ENCODE measurements around the gene EIF5A2. TPM values are rescaled to one million over a fixed set of nuclear protein-coding genes. Genes with fewer than 3 reads are reported as not detected.

Gene EIF5A2
- total RNA-seq, 1 experiment from 2014 or later = 16.1 TPM

DNA sequence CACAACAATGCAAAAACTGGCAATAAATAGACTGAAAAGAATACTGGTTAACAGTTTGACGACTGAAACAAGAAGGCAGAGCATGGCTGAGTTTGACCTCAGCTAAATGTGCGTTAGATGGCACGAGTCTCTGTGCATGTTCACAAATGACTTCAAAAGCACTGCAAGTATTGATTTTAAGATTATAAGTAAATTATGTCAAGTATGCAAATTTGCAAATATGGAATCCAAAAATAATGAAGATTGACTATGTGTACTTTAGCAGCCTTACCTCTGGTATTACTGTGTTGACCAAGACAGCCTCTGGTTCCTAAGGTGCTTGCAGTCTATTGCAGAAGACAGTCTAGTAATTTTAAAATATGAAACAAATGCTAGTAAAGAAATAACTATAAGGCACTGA is 2.6 kb upstream of the EIF5A2 start:
- H3K36me3 ChIP-seq (ENCODE audit: control insufficient read depth, insufficient read depth, low read length) = no peaks in the 10 kb centered on the region
- CTCF ChIA-PET = no interaction called here

DNA sequence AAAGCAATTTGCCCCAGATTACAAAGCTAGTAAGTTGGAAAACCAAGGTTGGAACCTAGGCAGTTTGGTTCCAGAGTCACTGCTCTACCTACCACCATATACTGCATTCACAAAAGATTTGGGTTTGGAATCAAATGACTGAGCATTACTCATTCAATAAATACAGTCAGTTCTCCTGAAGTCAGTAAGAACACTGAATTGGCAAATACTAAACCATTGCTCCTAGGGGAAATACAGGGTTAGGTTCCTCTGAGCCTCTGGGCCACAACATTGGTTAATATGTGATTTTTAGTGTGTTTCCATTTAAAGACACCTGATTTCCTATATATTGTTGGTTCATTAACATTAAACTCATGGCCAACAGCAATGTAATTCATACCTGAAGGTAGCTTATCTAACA is 2.1 kb upstream of the EIF5A2 start:
- H3K36me3 ChIP-seq (ENCODE audit: control insufficient read depth, insufficient read depth, low read length) = no peaks in the 10 kb centered on the region
- Mint-ChIP-seq H3K36me3 (ENCODE audit: insufficient read depth, unreplicated experiment) (peaks cover 18% of the 10 kb centered on the region), H3K27ac (ENCODE audit: unreplicated experiment) (no peak overlapping the region), H3K4me1 (ENCODE audit: low read depth, unreplicated experiment) (no peaks in the 10 kb centered on the region), H3K27me3 (ENCODE audit: insufficient read depth, unreplicated experiment) (no peaks in the 10 kb centered on the region), H3K4me3 (ENCODE audit: unreplicated experiment) (peak overlapping the region; percentile 90), H3K9me3 (ENCODE audit: unreplicated experiment) (no peaks in the 10 kb centered on the region)
- no peak for DNase-seq
- ChIA-PET POLR2A (no interaction called here), CTCF (no interaction called here)
- BruUV-seq (replicated peaks) = no TSS peak
- intact Hi-C loops (cut with micrococcal nuclease; ENCODE audit: unreplicated experiment) = no loop called here
- H3K4me1 ChIP-seq = no peaks in the 10 kb centered on the region
- H3K9me3 ChIP-seq = 0 out of 2 replicates have a peak, but pooled peaks cover 3% of the 10 kb centered on the region
- no peak overlapping the region for H3K4me3 ChIP-seq (ENCODE audit: low read depth, low read length)
- no peaks in the 10 kb centered on the region for H3K27me3 ChIP-seq (replicated peaks; ENCODE audit: control insufficient read depth, insufficient read depth, low read length)
- TF ChIP-seq, protein P1, sequence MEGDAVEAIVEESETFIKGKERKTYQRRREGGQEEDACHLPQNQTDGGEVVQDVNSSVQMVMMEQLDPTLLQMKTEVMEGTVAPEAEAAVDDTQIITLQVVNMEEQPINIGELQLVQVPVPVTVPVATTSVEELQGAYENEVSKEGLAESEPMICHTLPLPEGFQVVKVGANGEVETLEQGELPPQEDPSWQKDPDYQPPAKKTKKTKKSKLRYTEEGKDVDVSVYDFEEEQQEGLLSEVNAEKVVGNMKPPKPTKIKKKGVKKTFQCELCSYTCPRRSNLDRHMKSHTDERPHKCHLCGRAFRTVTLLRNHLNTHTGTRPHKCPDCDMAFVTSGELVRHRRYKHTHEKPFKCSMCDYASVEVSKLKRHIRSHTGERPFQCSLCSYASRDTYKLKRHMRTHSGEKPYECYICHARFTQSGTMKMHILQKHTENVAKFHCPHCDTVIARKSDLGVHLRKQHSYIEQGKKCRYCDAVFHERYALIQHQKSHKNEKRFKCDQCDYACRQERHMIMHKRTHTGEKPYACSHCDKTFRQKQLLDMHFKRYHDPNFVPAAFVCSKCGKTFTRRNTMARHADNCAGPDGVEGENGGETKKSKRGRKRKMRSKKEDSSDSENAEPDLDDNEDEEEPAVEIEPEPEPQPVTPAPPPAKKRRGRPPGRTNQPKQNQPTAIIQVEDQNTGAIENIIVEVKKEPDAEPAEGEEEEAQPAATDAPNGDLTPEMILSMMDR (IDR thresholded peaks at IDR 0.05; ENCODE audit: insufficient read depth in 1 of 2, low read depth in 1 of 2, low read length in 1 of 2, severe bottlenecking in 1 of 2, unreplicated experiment in 1 of 2) = no peak

More for the DNA sequence above, 2.6 kb upstream of the EIF5A2 start:
- H3K4me3 Mint-ChIP-seq (ENCODE audit: unreplicated experiment) = no peak overlapping the region
- H3K9me3 Mint-ChIP-seq (ENCODE audit: unreplicated experiment) = no peaks in the 10 kb centered on the region
- Histone ChIP-seq H3K4me1 (no peaks in the 10 kb centered on the region), H3K4me3 (ENCODE audit: low read depth, low read length) (no peak overlapping the region), H3K27me3 (replicated peaks; ENCODE audit: control insufficient read depth, insufficient read depth, low read length) (no peaks in the 10 kb centered on the region), H3K9me3 (0 out of 2 replicates have a peak, but pooled peaks cover 3% of the 10 kb centered on the region)
- intact Hi-C loops (cut with micrococcal nuclease; ENCODE audit: unreplicated experiment) = no loop called here
- H3K36me3 Mint-ChIP-seq (ENCODE audit: insufficient read depth, unreplicated experiment) = peaks cover 19% of the 10 kb centered on the region
- TF ChIP-seq, protein P1 (IDR thresholded peaks at IDR 0.05; ENCODE audit: insufficient read depth in 1 of 2, low read depth in 1 of 2, low read length in 1 of 2, severe bottlenecking in 1 of 2, unreplicated experiment in 1 of 2) = no peak
- no TSS peak for BruUV-seq (replicated peaks)
- POLR2A ChIA-PET = no interaction called here
- no peak overlapping the region for H3K27ac Mint-ChIP-seq (ENCODE audit: unreplicated experiment)
- no peaks in the 10 kb centered on the region for H3K27me3 Mint-ChIP-seq (ENCODE audit: insufficient read depth, unreplicated experiment)
- DNase-seq = no peak
- no peaks in the 10 kb centered on the region for H3K4me1 Mint-ChIP-seq (ENCODE audit: low read depth, unreplicated experiment)

DNA sequence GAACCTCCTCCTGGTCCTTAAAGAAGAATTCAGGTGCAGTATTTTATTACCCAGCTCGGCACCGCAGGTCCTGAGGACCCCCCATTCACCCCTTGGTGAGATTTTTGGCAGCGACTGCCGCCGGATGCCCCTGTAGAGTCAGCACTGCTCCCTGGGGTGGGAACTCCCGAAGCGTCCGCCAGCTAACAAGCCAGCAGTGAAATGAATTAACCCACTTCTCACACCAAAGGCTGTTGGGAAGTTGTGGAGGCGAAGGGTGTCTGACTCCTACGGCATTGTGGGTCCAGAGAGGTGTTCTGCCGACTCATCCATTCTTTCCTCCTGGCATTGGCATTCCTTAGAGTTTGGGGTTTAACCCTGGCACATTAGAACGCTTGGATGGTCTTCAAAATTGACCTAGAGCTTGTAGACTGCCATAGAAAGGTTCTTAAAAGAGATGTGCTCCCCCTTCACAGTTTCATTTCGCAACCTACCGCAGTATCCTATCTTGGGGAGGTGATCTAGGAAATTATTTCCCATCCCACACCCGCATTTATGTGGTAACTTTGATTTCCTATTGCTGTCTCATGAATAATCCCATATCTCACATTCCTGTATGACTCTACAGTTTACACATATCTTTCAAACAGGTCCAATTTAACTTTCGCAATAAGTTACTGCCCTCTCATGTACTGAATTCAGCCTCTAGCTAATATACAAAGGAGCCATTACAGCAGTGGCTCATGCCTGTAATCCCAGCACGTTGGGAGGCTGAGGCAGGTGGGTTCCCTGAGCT is 879 bp upstream of the EIF5A2 start:
- Mint-ChIP-seq H3K4me3 (ENCODE audit: unreplicated experiment) (peak overlapping the region; percentile 90), H3K27ac (ENCODE audit: unreplicated experiment) (peak overlapping the region; percentile 75), H3K4me1 (ENCODE audit: low read depth, unreplicated experiment) (no peaks in the 10 kb centered on the region), H3K36me3 (ENCODE audit: insufficient read depth, unreplicated experiment) (peaks cover 18% of the 10 kb centered on the region), H3K27me3 (ENCODE audit: insufficient read depth, unreplicated experiment) (no peaks in the 10 kb centered on the region), H3K9me3 (ENCODE audit: unreplicated experiment) (no peaks in the 10 kb centered on the region)
- no peaks in the 10 kb centered on the region for H3K27me3 ChIP-seq (replicated peaks; ENCODE audit: control insufficient read depth, insufficient read depth, low read length)
- intact Hi-C loops (cut with micrococcal nuclease; ENCODE audit: unreplicated experiment) = no loop called here
- ChIA-PET POLR2A (interaction anchor here (0.8 to 3.0 kb wide), 4 partner anchors 11 to 901 kb away, joined by 3 to 36 read pairs (median 3); partner anchors contain the start of genes PLD1 and RPL22L1), CTCF (no interaction called here)
- TSS peak; percentile 80 for BruUV-seq (replicated peaks)
- no peaks in the 10 kb centered on the region for H3K4me1 ChIP-seq
- peak; percentile 55 to 57 for DNase-seq
- H3K4me3 ChIP-seq (ENCODE audit: low read depth, low read length) = peak overlapping the region; percentile 63
- H3K36me3 ChIP-seq (ENCODE audit: control insufficient read depth, insufficient read depth, low read length) = no peaks in the 10 kb centered on the region
- H3K9me3 ChIP-seq = no peaks in the 10 kb centered on the region
- TF ChIP-seq, protein P1 (IDR thresholded peaks at IDR 0.05; ENCODE audit: insufficient read depth in 1 of 2, low read depth in 1 of 2, low read length in 1 of 2, severe bottlenecking in 1 of 2, unreplicated experiment in 1 of 2) = no peak

All from Caco-2 (cell line).